ENCODE results near the gene LBHD2. TPM values are rescaled to one million over a fixed set of nuclear protein-coding genes. Genes with fewer than 3 reads are reported as not detected.

Gene LBHD2
- total and polyA plus RNA-seq, 2 of the 13 experiments (the other 11 are each of a cell fraction or from before 2014, with no cell fraction given), result 0.67 to 1.00 TPM

- TF ChIP-seq, protein P1, sequence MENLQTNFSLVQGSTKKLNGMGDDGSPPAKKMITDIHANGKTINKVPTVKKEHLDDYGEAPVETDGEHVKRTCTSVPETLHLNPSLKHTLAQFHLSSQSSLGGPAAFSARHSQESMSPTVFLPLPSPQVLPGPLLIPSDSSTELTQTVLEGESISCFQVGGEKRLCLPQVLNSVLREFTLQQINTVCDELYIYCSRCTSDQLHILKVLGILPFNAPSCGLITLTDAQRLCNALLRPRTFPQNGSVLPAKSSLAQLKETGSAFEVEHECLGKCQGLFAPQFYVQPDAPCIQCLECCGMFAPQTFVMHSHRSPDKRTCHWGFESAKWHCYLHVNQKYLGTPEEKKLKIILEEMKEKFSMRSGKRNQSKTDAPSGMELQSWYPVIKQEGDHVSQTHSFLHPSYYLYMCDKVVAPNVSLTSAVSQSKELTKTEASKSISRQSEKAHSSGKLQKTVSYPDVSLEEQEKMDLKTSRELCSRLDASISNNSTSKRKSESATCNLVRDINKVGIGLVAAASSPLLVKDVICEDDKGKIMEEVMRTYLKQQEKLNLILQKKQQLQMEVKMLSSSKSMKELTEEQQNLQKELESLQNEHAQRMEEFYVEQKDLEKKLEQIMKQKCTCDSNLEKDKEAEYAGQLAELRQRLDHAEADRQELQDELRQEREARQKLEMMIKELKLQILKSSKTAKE (CRISPR knock-in tag; IDR thresholded peaks at IDR 0.05; ENCODE audit: borderline replicate concordance), result no peak
- TF ChIP-seq GATA4 (IDR thresholded peaks at IDR 0.05; ENCODE audit: borderline replicate concordance, low read depth) (peak; percentile 38; the same call in 1 of the 2 replicates), ZSCAN9 (CRISPR knock-in tag; IDR thresholded peaks at IDR 0.05; ENCODE audit: borderline replicate concordance) (no peak; the same call in 1 of the 2 replicates), ZNF577 (CRISPR knock-in tag; IDR thresholded peaks at IDR 0.05; ENCODE audit: borderline replicate concordance, low read depth) (no peak), ATF7 (IDR thresholded peaks at IDR 0.05) (no peak), ATF7 (CRISPR knock-in tag; IDR thresholded peaks at IDR 0.05) (no peak), ZNF878 (CRISPR knock-in tag; IDR thresholded peaks at IDR 0.05) (no peak), ZNF83 (CRISPR knock-in tag; IDR thresholded peaks at IDR 0.05; ENCODE audit: borderline replicate concordance) (peak; percentile 19; the same call in 1 of the 2 replicates), ZNF12 (CRISPR knock-in tag; IDR thresholded peaks at IDR 0.05) (no peak), TBX3 (IDR thresholded peaks at IDR 0.05; ENCODE audit: borderline replicate concordance) (no peak), FOXK1 (CRISPR knock-in tag; IDR thresholded peaks at IDR 0.05; ENCODE audit: borderline replicate concordance, low read depth) (no peak), TBL1XR1 (IDR thresholded peaks at IDR 0.05; ENCODE audit: borderline replicate concordance, low read length, partially characterized antibody) (no peak), ZNF33A (CRISPR knock-in tag; IDR thresholded peaks at IDR 0.05; ENCODE audit: borderline replicate concordance) (no peak), HNRNPLL (IDR thresholded peaks at IDR 0.05; ENCODE audit: low read depth, low read length, poor library complexity, severe bottlenecking) (peak; percentile 13), ZNF761 (CRISPR knock-in tag; conservative IDR thresholded peaks at IDR 0.05) (no peak), ZNF570 (CRISPR knock-in tag; IDR thresholded peaks at IDR 0.05; ENCODE audit: borderline replicate concordance) (no peak), ZNF383 (CRISPR knock-in tag; IDR thresholded peaks at IDR 0.05; ENCODE audit: borderline replicate concordance) (no peak), MNT (IDR thresholded peaks at IDR 0.05) (no peak), ZNF572 (CRISPR knock-in tag; IDR thresholded peaks at IDR 0.05) (no peak), ZSCAN29 (CRISPR knock-in tag; conservative IDR thresholded peaks at IDR 0.05) (0 out of 2 replicates have a peak, but pooled peaks have one; percentile 62), ZNF326 (CRISPR knock-in tag; IDR thresholded peaks at IDR 0.05; ENCODE audit: borderline replicate concordance) (no peak), ZNF34 (CRISPR knock-in tag; IDR thresholded peaks at IDR 0.05; ENCODE audit: borderline replicate concordance) (no peak)
- TF ChIP-seq, protein P2, sequence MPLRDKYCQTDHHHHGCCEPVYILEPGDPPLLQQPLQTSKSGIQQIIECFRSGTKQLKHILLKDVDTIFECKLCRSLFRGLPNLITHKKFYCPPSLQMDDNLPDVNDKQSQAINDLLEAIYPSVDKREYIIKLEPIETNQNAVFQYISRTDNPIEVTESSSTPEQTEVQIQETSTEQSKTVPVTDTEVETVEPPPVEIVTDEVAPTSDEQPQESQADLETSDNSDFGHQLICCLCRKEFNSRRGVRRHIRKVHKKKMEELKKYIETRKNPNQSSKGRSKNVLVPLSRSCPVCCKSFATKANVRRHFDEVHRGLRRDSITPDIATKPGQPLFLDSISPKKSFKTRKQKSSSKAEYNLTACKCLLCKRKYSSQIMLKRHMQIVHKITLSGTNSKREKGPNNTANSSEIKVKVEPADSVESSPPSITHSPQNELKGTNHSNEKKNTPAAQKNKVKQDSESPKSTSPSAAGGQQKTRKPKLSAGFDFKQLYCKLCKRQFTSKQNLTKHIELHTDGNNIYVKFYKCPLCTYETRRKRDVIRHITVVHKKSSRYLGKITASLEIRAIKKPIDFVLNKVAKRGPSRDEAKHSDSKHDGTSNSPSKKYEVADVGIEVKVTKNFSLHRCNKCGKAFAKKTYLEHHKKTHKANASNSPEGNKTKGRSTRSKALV (CRISPR knock-in tag; IDR thresholded peaks at IDR 0.05), result no peak
These were observed 10.6 kb downstream of the LBHD2 start, which contains the start of gene EXOC3L4 (continued) for GRCh38 chr14:103094406-103095209.
